Transverse colon (tissue), 4 donors: ENCODE results near the gene DDI2. TPM values are rescaled to one million over a fixed set of nuclear protein-coding genes. Genes with fewer than 3 reads are reported as not detected.

Experiments used
- DNase-seq: peaks from one replicate; pipeline ENCODE4 v3.0.0-alpha.2; 2019
- H3K27ac ChIP-seq, 4 donors: fragments of 200-600 bp; sonication (generic); 2 replicates each; pipeline ENCODE4 v1.5.1; 2016 to 2018; ENCODE audit warnings: inconsistent platforms in 4 of 4
- H3K27me3 ChIP-seq: fragments of 200-600 bp; sonication (generic); 2 replicates; pipeline ENCODE4 v1.5.1; 2017; ENCODE audit warnings: inconsistent platforms
- H3K36me3 ChIP-seq, 4 donors: fragments of 200-600 bp; sonication (generic); 2 replicates each; pipeline ENCODE4 v1.5.1; 2017 to 2019; ENCODE audit warnings: inconsistent platforms in 4 of 4
- H3K4me1 ChIP-seq, 4 donors: fragments of 200-600 bp; sonication (generic); 2 replicates each; pipeline ENCODE4 v1.5.1; 2017 to 2020; ENCODE audit warnings: inconsistent platforms in 4 of 4
- H3K4me3 ChIP-seq, 4 donors: fragments of 200-600 bp; sonication (generic); 1 replicate in 1 of 4; 2 replicates in 3 of 4; pipeline versions ENCODE4 v1.5.1 to v1.6.1; 2017 to 2019; ENCODE audit warnings: inconsistent platforms in 4 of 4
- H3K9me3 ChIP-seq, 2 donors: fragments of 200-600 bp; sonication (generic); 2 replicates each; pipeline ENCODE4 v1.5.1; 2017 to 2019; ENCODE audit warnings: inconsistent platforms in 2 of 2
- CTCF ChIP-seq, 5 experiments: fragments of 200-600 bp in 3 of 5; fragments of 450-650 bp in 2 of 5; sonication (generic) in 3 of 5; IDR thresholded peaks; 1 replicate in 2 of 5; 2 replicates in 3 of 5; pipeline ENCODE4 v1.5.1; 2016 to 2017; ENCODE audit warnings: antibody characterized with exemption in 5 of 5, inconsistent platforms in 3 of 5, mild to moderate bottlenecking in 2 of 5, moderate library complexity in 1 of 5
- EP300 ChIP-seq: sonication (generic); formaldehyde crosslinking; IDR thresholded peaks from one replicate; pipeline ENCODE4 v1.6.1; 2017; ENCODE audit warnings: antibody characterized with exemption, low read depth
- POLR2A ChIP-seq: fragments of 450-650 bp; IDR thresholded peaks from one replicate; pipeline ENCODE4 v1.6.1; 2016; ENCODE audit warnings: antibody characterized with exemption, mild to moderate bottlenecking, moderate library complexity
- POLR2AphosphoS5 ChIP-seq, 3 donors: sonication (generic); formaldehyde crosslinking; IDR thresholded peaks; one replicate each; pipeline ENCODE4 v1.6.1; 2016; ENCODE audit warnings: antibody characterized with exemption in 3 of 3
- WGBS, 2 donors: methylation state at CpG; one replicate each; pipeline ENCODE4 v1.1.5; 2018; ENCODE audit warnings: low coverage in 1 of 2; 5-methylcytosine and 5-hydroxymethylcytosine counted together
- in situ Hi-C, 4 donors: fragments of 200-750 bp; cut with MboI; loops; one replicate each; pipeline versions ENCODE4 v1.15.0 to v1.15.1; 2017; ENCODE audit warnings: low sequenced_read_pairs in 3 of 4, low pct_ligation_motif_present in 1 of 4, low pct_unique_long_range_greater_than_20kb in 1 of 4
- intact Hi-C: fragments of 100-400 bp; cut with DNase I; formaldehyde crosslinking; loops from one replicate; pipeline ENCODE4 v1.15.1; 2023; ENCODE audit warnings: low total_unique reads
- total RNA-seq, 4 donors: library from RNA; depleted of rRNA; stranded (reverse); fragments of >200 nt; gene quantifications; one replicate each; pipeline ENCODE4 v1.1.0, GENCODE V29; 2016

DDI2 gene
- total RNA-seq, 4 donors from 2014 or later, result 28.1 to 95.4 (median 42.9) TPM

GRCh38 chr1:15654091-15654690 is 36.9 kb downstream of the DDI2 start:
- Histone ChIP-seq H3K4me1 (no peaks in the 10 kb centered on the region), H3K4me3 (no peak overlapping the region), H3K9me3 (no peaks in the 10 kb centered on the region), H3K27ac (no peak overlapping the region), H3K36me3 (peaks cover 0 to 26% (median 6%) of the 10 kb centered on the region in 4 donors), H3K27me3 (no peaks in the 10 kb centered on the region)
- intact Hi-C loops, result no loop called here
- TF ChIP-seq CTCF (IDR thresholded peaks at IDR 0.05) (no peak), EP300 (no peak), POLR2AphosphoS5 (IDR thresholded peaks at IDR 0.05) (no peak), POLR2A (no peak)
- in situ Hi-C loops, result no loop called here
- DNase-seq, result no peak
- 91 to 96% methylated on average over 4 to 6 of the region's 6 CpGs for WGBS, 2 donors

GRCh38 chr1:15656464-15656863 is 39.2 kb downstream of the DDI2 start:
- no peak for DNase-seq
- Histone ChIP-seq H3K27ac (no peak overlapping the region), H3K4me1 (no peaks in the 10 kb centered on the region), H3K36me3 (peaks cover 0 to 27% (median 13%) of the 10 kb centered on the region in 4 donors), H3K4me3 (no peak overlapping the region), H3K9me3 (no peaks in the 10 kb centered on the region), H3K27me3 (no peaks in the 10 kb centered on the region)
- TF ChIP-seq CTCF (IDR thresholded peaks at IDR 0.05), result no peak
- no peak for TF ChIP-seq POLR2AphosphoS5 (IDR thresholded peaks at IDR 0.05)
- no peak for TF ChIP-seq POLR2A
- no peak for TF ChIP-seq EP300
- intact Hi-C loops (no loop called here), in situ Hi-C loops (no loop called here)
- WGBS, 2 donors, result 87 to 100% methylated on average over 1 to 3 of the region's 3 CpGs

GRCh38 chr1:15657021-15657420 is 39.8 kb downstream of the DDI2 start:
- Histone ChIP-seq H3K9me3 (no peaks in the 10 kb centered on the region), H3K36me3 (peaks cover 0 to 27% (median 11%) of the 10 kb centered on the region in 4 donors), H3K4me3 (no peak overlapping the region), H3K27me3 (no peaks in the 10 kb centered on the region), H3K27ac (no peak overlapping the region), H3K4me1 (no peaks in the 10 kb centered on the region)
- DNase-seq, result no peak
- in situ Hi-C loops (no loop called here), intact Hi-C loops (no loop called here)
- 55 to 70% methylated on average over 1 of the region's 1 CpG for whole genome bisulfite sequencing, 2 donors
- TF ChIP-seq EP300, result no peak
- TF ChIP-seq POLR2AphosphoS5 (IDR thresholded peaks at IDR 0.05), result no peak
- no peak for TF ChIP-seq POLR2A
- no peak for TF ChIP-seq CTCF (IDR thresholded peaks at IDR 0.05)

- H3K36me3 ChIP-seq, result peaks cover 0 to 15% (median 5%) of the 10 kb centered on the region in 4 donors
- H3K9me3 ChIP-seq, result no peaks in the 10 kb centered on the region
- 96 to 100% methylated on average over 2 to 3 of the region's 3 CpGs for WGBS, 2 donors
- H3K27ac ChIP-seq, result no peak overlapping the region
- no peak overlapping the region for H3K4me3 ChIP-seq
- no peak for TF ChIP-seq CTCF (IDR thresholded peaks at IDR 0.05)
- no peak for TF ChIP-seq EP300
- no peak for TF ChIP-seq POLR2A
- TF ChIP-seq POLR2AphosphoS5 (IDR thresholded peaks at IDR 0.05), result no peak
- H3K27me3 ChIP-seq, result no peaks in the 10 kb centered on the region
- DNase-seq, result no peak
- intact Hi-C loops, result no loop called here
- in situ Hi-C loops, result no loop called here
- H3K4me1 ChIP-seq, result no peaks in the 10 kb centered on the region
These were observed 42.9 kb downstream of the DDI2 start for GRCh38 chr1:15660151-15660550.
